ENCODE measurements around the gene RIMS1.

The RIMS1 gene

DNA sequence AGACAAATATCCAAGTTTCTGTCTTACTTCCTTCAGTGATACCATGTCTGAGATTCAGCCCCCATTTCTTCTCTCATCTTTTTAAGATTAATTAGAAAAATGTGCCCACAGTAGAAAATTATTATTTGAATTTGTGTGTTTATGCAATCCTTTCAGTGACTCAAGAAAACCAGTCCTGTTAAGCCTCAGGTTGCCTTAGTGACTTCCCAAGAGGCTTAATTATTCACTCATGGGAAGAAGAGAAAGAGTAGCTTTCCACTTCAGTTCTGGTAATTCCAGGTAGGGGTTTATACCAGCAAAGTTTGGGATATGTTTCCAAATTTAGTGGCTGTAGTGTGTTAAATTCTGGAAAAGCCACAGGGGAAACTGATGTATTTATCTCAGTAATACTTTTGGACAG, 149.1 kb downstream of the RIMS1 start:
- no peak for TF ChIP-seq ZNF565 (CRISPR knock-in tag; conservative IDR thresholded peaks at IDR 0.05; ENCODE audit: low read depth)
- TF ChIP-seq PPARA (CRISPR knock-in tag; IDR thresholded peaks at IDR 0.05; ENCODE audit: borderline replicate concordance): no peak
- TF ChIP-seq OSR1 (CRISPR knock-in tag; IDR thresholded peaks at IDR 0.05): no peak
- TF ChIP-seq, protein P1, sequence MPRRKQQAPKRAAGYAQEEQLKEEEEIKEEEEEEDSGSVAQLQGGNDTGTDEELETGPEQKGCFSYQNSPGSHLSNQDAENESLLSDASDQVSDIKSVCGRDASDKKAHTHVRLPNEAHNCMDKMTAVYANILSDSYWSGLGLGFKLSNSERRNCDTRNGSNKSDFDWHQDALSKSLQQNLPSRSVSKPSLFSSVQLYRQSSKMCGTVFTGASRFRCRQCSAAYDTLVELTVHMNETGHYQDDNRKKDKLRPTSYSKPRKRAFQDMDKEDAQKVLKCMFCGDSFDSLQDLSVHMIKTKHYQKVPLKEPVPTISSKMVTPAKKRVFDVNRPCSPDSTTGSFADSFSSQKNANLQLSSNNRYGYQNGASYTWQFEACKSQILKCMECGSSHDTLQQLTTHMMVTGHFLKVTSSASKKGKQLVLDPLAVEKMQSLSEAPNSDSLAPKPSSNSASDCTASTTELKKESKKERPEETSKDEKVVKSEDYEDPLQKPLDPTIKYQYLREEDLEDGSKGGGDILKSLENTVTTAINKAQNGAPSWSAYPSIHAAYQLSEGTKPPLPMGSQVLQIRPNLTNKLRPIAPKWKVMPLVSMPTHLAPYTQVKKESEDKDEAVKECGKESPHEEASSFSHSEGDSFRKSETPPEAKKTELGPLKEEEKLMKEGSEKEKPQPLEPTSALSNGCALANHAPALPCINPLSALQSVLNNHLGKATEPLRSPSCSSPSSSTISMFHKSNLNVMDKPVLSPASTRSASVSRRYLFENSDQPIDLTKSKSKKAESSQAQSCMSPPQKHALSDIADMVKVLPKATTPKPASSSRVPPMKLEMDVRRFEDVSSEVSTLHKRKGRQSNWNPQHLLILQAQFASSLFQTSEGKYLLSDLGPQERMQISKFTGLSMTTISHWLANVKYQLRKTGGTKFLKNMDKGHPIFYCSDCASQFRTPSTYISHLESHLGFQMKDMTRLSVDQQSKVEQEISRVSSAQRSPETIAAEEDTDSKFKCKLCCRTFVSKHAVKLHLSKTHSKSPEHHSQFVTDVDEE (CRISPR knock-in tag; IDR thresholded peaks at IDR 0.05): no peak
- no peak for TF ChIP-seq PATZ1 (CRISPR knock-in tag; IDR thresholded peaks at IDR 0.05; ENCODE audit: borderline replicate concordance)
- TF ChIP-seq BACH2 (CRISPR knock-in tag; IDR thresholded peaks at IDR 0.05; ENCODE audit: borderline replicate concordance): no peak
- TF ChIP-seq TCF4 (CRISPR knock-in tag; IDR thresholded peaks at IDR 0.05; ENCODE audit: borderline replicate concordance): no peak
- TF ChIP-seq ARNTL (CRISPR knock-in tag; IDR thresholded peaks at IDR 0.05; ENCODE audit: borderline replicate concordance, low read depth): no peak
- no peak for TF ChIP-seq ISL1 (CRISPR knock-in tag; IDR thresholded peaks at IDR 0.05)
- no peak for TF ChIP-seq ZNF8 (CRISPR knock-in tag; IDR thresholded peaks at IDR 0.05)
- no peak for TF ChIP-seq CSDC2 (CRISPR knock-in tag; IDR thresholded peaks at IDR 0.05)
- no peak for TF ChIP-seq GLIS3 (CRISPR knock-in tag; IDR thresholded peaks at IDR 0.05)
- no peak for TF ChIP-seq SNAI2 (CRISPR knock-in tag; IDR thresholded peaks at IDR 0.05)
- TF ChIP-seq TOX (CRISPR knock-in tag; IDR thresholded peaks at IDR 0.05; ENCODE audit: borderline replicate concordance): no peak
- TF ChIP-seq CREB5 (CRISPR knock-in tag; IDR thresholded peaks at IDR 0.05; ENCODE audit: low read depth): no peak
- no peak for ATAC-seq

GRCh38 chr6:72035966-72036365, 149.6 kb downstream of the RIMS1 start:
- ATAC-seq: no peak
- no peak for TF ChIP-seq PPARA (CRISPR knock-in tag; IDR thresholded peaks at IDR 0.05; ENCODE audit: borderline replicate concordance)
- no peak for TF ChIP-seq PATZ1 (CRISPR knock-in tag; IDR thresholded peaks at IDR 0.05; ENCODE audit: borderline replicate concordance)
- no peak for TF ChIP-seq CSDC2 (CRISPR knock-in tag; IDR thresholded peaks at IDR 0.05)
- no peak for TF ChIP-seq GLIS3 (CRISPR knock-in tag; IDR thresholded peaks at IDR 0.05)
- no peak for TF ChIP-seq ESRRG (CRISPR knock-in tag; IDR thresholded peaks at IDR 0.05)
- no peak for TF ChIP-seq ARNTL (CRISPR knock-in tag; IDR thresholded peaks at IDR 0.05; ENCODE audit: borderline replicate concordance, low read depth)
- TF ChIP-seq BACH2 (CRISPR knock-in tag; IDR thresholded peaks at IDR 0.05; ENCODE audit: borderline replicate concordance): no peak
- no peak for TF ChIP-seq ZNF565 (CRISPR knock-in tag; conservative IDR thresholded peaks at IDR 0.05; ENCODE audit: low read depth)
- no peak for TF ChIP-seq POU6F1 (CRISPR knock-in tag; IDR thresholded peaks at IDR 0.05; ENCODE audit: borderline replicate concordance, low read depth)
- TF ChIP-seq RARB (CRISPR knock-in tag; IDR thresholded peaks at IDR 0.05): no peak

- ATAC-seq: no peak
- TF ChIP-seq CREB5 (CRISPR knock-in tag; IDR thresholded peaks at IDR 0.05; ENCODE audit: low read depth): no peak
- TF ChIP-seq ISL1 (CRISPR knock-in tag; IDR thresholded peaks at IDR 0.05): no peak
- no peak for TF ChIP-seq ESRRG (CRISPR knock-in tag; IDR thresholded peaks at IDR 0.05)
- TF ChIP-seq CSDC2 (CRISPR knock-in tag; IDR thresholded peaks at IDR 0.05): no peak
- TF ChIP-seq ZFP3 (CRISPR knock-in tag; IDR thresholded peaks at IDR 0.05): no peak
- TF ChIP-seq GLIS3 (CRISPR knock-in tag; IDR thresholded peaks at IDR 0.05): no peak
- TF ChIP-seq ZNF8 (CRISPR knock-in tag; IDR thresholded peaks at IDR 0.05): no peak
- no peak for TF ChIP-seq ARNTL (CRISPR knock-in tag; IDR thresholded peaks at IDR 0.05; ENCODE audit: borderline replicate concordance, low read depth)
- no peak for TF ChIP-seq ZC3H10 (CRISPR knock-in tag; IDR thresholded peaks at IDR 0.05)
- no peak for TF ChIP-seq OSR1 (CRISPR knock-in tag; IDR thresholded peaks at IDR 0.05)
- no peak for TF ChIP-seq PPARA (CRISPR knock-in tag; IDR thresholded peaks at IDR 0.05; ENCODE audit: borderline replicate concordance)
- no peak for TF ChIP-seq ZFP30 (CRISPR knock-in tag; IDR thresholded peaks at IDR 0.05)
- no peak for TF ChIP-seq TOX (CRISPR knock-in tag; IDR thresholded peaks at IDR 0.05; ENCODE audit: borderline replicate concordance)
- TF ChIP-seq ZNF70 (CRISPR knock-in tag; IDR thresholded peaks at IDR 0.05): no peak
- no peak for TF ChIP-seq PATZ1 (CRISPR knock-in tag; IDR thresholded peaks at IDR 0.05; ENCODE audit: borderline replicate concordance)
Observed at GRCh38 chr6:72037006-72037405, 150.7 kb downstream of the RIMS1 start.
